ENCODE measurements around the gene ZNF2.

- TF ChIP-seq CTCF (IDR thresholded peaks at IDR 0.05) (no peak), POLR2AphosphoS5 (IDR thresholded peaks at IDR 0.05) (no peak)
These were observed 13.8 kb downstream of the ZNF2 start for GRCh38 chr2:95179451-95179850.

All from breast epithelium (tissue), 3 donors.